Stimulated activated CD4-positive, alpha-beta T cell treated with anti-CD3 and anti-CD28 coated beads, Interleukin-2, amount 100 ng/mL, for 4 hours (primary cell): ENCODE measurements around the gene PPM1E.

Source experiments
- DNase-seq: peaks from one replicate; pipeline ENCODE4 v3.0.0-alpha.2; 2020; ENCODE audit warnings: low read depth

Gene PPM1E

GRCh38 chr17:58996968-58997367, 241.3 kb downstream of the PPM1E start:
- no peak for DNase-seq

GRCh38 chr17:58997756-58998553, 242.3 kb downstream of the PPM1E start:
- DNase-seq = no peak

GRCh38 chr17:58998871-58999270, 243.2 kb downstream of the PPM1E start:
- no peak for DNase-seq

- DNase-seq = no peak
Measured at GRCh38 chr17:58999500-58999899, 243.8 kb downstream of the PPM1E start.

- no peak for DNase-seq
Measured at GRCh38 chr17:59000022-59000421, 244.4 kb downstream of the PPM1E start.

GRCh38 chr17:59001158-59001814, 245.6 kb downstream of the PPM1E start:
- peak; percentile 73 for DNase-seq

GRCh38 chr17:59002126-59002525, 246.5 kb downstream of the PPM1E start:
- DNase-seq = no peak

GRCh38 chr17:59002848-59003247, 247.2 kb downstream of the PPM1E start:
- DNase-seq = no peak

- no peak for DNase-seq
Measured at GRCh38 chr17:59003860-59004259, 248.2 kb downstream of the PPM1E start.

- DNase-seq = peak; percentile 47
Measured at GRCh38 chr17:59004338-59005111, 248.9 kb downstream of the PPM1E start.

- no peak for DNase-seq
Measured at GRCh38 chr17:59007995-59008394, 252.3 kb downstream of the PPM1E start.

- DNase-seq = no peak
Measured at GRCh38 chr17:59008737-59009136, 253.1 kb downstream of the PPM1E start.

- DNase-seq = no peak
Measured at GRCh38 chr17:59010026-59010425, 254.4 kb downstream of the PPM1E start.

GRCh38 chr17:59011975-59012374, 256.3 kb downstream of the PPM1E start:
- no peak for DNase-seq

GRCh38 chr17:59018019-59018418, 262.4 kb downstream of the PPM1E start:
- DNase-seq = no peak

- no peak for DNase-seq
Measured at GRCh38 chr17:59024916-59025315, 269.3 kb downstream of the PPM1E start.

- no peak for DNase-seq
Measured at GRCh38 chr17:59026176-59026939, 270.7 kb downstream of the PPM1E start.

GRCh38 chr17:59027750-59028149, 272.1 kb downstream of the PPM1E start:
- no peak for DNase-seq

- no peak for DNase-seq
Measured at GRCh38 chr17:59028328-59028727, 272.7 kb downstream of the PPM1E start.

- no peak for DNase-seq
Measured at GRCh38 chr17:59030811-59031210, 275.2 kb downstream of the PPM1E start.
